ENCODE data around the gene MADD.

Gene MADD

GRCh38 chr11:47264119-47264518, 5.8 kb upstream of the MADD start:
- DNase-seq, result no peak
- peaks cover 18 to 82% (median 69%) of the 10 kb centered on the region in 4 experiments for H3K4me1 ChIP-seq (ENCODE audit: control extremely low read depth in 1 of 4, control insufficient read depth in 4 of 4, insufficient read depth in 4 of 4, low read length in 3 of 4)
- CTCF ChIA-PET, result interaction anchor here (0.8 to 13.0 kb wide), 9 partner anchors 9 to 146 kb away, joined by 3 to 145 read pairs (median 4); partner anchors contain the start of gene ACP2

DNA sequence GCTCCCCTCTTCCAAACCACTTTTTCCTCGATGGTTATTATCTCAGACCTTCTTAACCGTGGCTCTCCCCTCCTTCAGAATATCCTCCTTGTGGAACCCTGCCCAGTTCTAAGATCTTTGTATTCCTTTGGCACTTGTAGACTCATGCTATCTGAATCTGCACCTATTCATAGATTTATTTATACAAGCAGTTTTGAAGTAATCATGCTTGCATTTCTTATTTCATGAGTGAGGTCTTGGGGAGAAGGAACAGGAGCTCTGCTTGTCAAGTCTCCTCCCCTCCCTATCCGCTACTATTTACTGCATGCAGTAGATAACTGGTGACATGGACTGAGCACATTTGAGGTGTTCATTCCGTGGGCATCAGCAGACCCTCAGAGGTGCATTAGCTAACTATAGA, 5.4 kb upstream of the MADD start:
- ChIA-PET POLR2A (no interaction called here), CTCF (interaction anchor here (1.1 to 13.0 kb wide), 5 partner anchors 10 to 87 kb away, joined by 3 to 145 read pairs (median 7); partner anchors contain the start of gene ACP2)
- Histone ChIP-seq H3K36me3 (ENCODE audit: control insufficient read depth in 4 of 4, insufficient read depth in 4 of 4, low read length in 3 of 4) (peaks cover 5 to 17% (median 11%) of the 10 kb centered on the region in 4 experiments), H3K4me3 (ENCODE audit: control insufficient read depth in 1 of 7, extremely low read depth in 1 of 7, insufficient read depth in 4 of 7, low read depth in 2 of 7, low read length in 6 of 7) (no peak overlapping the region), H3K9me3 (ENCODE audit: control extremely low read depth in 1 of 5, control insufficient read depth in 4 of 5, insufficient read depth in 2 of 5, low read depth in 1 of 5, low read length in 4 of 5) (no peaks in the 10 kb centered on the region), H3K4me1 (ENCODE audit: control extremely low read depth in 1 of 4, control insufficient read depth in 4 of 4, insufficient read depth in 4 of 4, low read length in 3 of 4) (peaks cover 17 to 81% (median 67%) of the 10 kb centered on the region in 4 experiments), H3K27me3 (replicated peaks in 2 of 5; ENCODE audit: control insufficient read depth in 4 of 5, insufficient read depth in 5 of 5, low read length in 4 of 5) (no peaks in the 10 kb centered on the region), H3K27ac (ENCODE audit: insufficient read depth in 1 of 2, low read depth in 1 of 2, low read length in 2 of 2, poor library complexity in 1 of 2, severe bottlenecking in 2 of 2) (peak overlapping the region; percentile 8 to 60)
- DNase-seq, result peak in 1 of 3 donors; percentile 37
- 56% methylated on average over 2 of the region's 4 CpGs for WGBS (ENCODE audit: insufficient coverage)

More at GRCh38 chr11:47264119-47264518, 5.8 kb upstream of the MADD start:
- Histone ChIP-seq H3K27ac (ENCODE audit: insufficient read depth in 1 of 2, low read depth in 1 of 2, low read length in 2 of 2, poor library complexity in 1 of 2, severe bottlenecking in 2 of 2) (peak overlapping the region in 1 of 2 experiments; percentile 60), H3K27me3 (replicated peaks in 2 of 5; ENCODE audit: control insufficient read depth in 4 of 5, insufficient read depth in 5 of 5, low read length in 4 of 5) (no peaks in the 10 kb centered on the region), H3K36me3 (ENCODE audit: control insufficient read depth in 4 of 4, insufficient read depth in 4 of 4, low read length in 3 of 4) (peaks cover 5 to 17% (median 11%) of the 10 kb centered on the region in 4 experiments), H3K9me3 (ENCODE audit: control extremely low read depth in 1 of 5, control insufficient read depth in 4 of 5, insufficient read depth in 2 of 5, low read depth in 1 of 5, low read length in 4 of 5) (no peaks in the 10 kb centered on the region), H3K4me3 (ENCODE audit: control insufficient read depth in 1 of 7, extremely low read depth in 1 of 7, insufficient read depth in 4 of 7, low read depth in 2 of 7, low read length in 6 of 7) (no peak overlapping the region)
- 93% methylated on average over 6 of the region's 6 CpGs for WGBS (ENCODE audit: insufficient coverage)
- POLR2A ChIA-PET, result no interaction called here

DNA sequence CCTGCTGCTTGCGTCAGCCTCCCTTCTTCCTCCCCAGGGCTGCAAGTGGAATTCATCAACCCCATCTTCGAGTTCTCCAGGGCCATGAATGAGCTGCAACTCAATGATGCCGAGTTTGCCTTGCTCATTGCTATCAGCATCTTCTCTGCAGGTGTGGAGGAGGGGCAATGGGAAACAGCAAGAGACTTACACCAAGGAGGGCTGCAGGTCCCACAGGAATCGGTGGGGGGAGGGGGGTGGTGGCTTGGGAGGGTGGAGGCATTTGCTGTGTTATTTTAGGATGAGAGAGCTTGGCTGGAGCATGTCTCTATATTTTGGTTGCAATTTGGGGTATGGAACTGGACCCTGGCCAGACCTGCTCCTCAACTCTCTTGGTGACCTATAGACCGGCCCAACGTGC, 2.1 kb upstream of the MADD start:
- peaks cover 3 to 8% (median 4%) of the 10 kb centered on the region in 4 experiments for H3K36me3 ChIP-seq (ENCODE audit: control insufficient read depth in 4 of 4, insufficient read depth in 4 of 4, low read length in 3 of 4)
- peak overlapping the region in 1 of 7 experiments; percentile 79 for H3K4me3 ChIP-seq (ENCODE audit: control insufficient read depth in 1 of 7, extremely low read depth in 1 of 7, insufficient read depth in 4 of 7, low read depth in 2 of 7, low read length in 6 of 7)
- CTCF ChIA-PET, result interaction anchor here (1.1 to 13.0 kb wide), 8 partner anchors 9 to 83 kb away, joined by 3 to 145 read pairs (median 4); partner anchors contain the start of genes ACP2, DDB2 and NR1H3
- H3K9me3 ChIP-seq (ENCODE audit: control extremely low read depth in 1 of 5, control insufficient read depth in 4 of 5, insufficient read depth in 2 of 5, low read depth in 1 of 5, low read length in 4 of 5), result no peaks in the 10 kb centered on the region
- no peak for DNase-seq
- peaks cover 32 to 80% (median 77%) of the 10 kb centered on the region in 4 experiments for H3K4me1 ChIP-seq (ENCODE audit: control extremely low read depth in 1 of 4, control insufficient read depth in 4 of 4, insufficient read depth in 4 of 4, low read length in 3 of 4)
- H3K27ac ChIP-seq (ENCODE audit: insufficient read depth in 1 of 2, low read depth in 1 of 2, low read length in 2 of 2, poor library complexity in 1 of 2, severe bottlenecking in 2 of 2), result peak overlapping the region in 1 of 2 experiments; percentile 95
- POLR2A ChIA-PET, result interaction anchor here (0.6 to 1.2 kb wide), 3 partner anchors 8 to 71 kb away, joined by 3 to 4 read pairs (median 3); partner anchors contain the start of gene ACP2
- 62% methylated on average over 6 of the region's 6 CpGs for WGBS (ENCODE audit: insufficient coverage)
- no peaks in the 10 kb centered on the region for H3K27me3 ChIP-seq (replicated peaks in 2 of 5; ENCODE audit: control insufficient read depth in 4 of 5, insufficient read depth in 5 of 5, low read length in 4 of 5)

- Histone ChIP-seq H3K27me3 (replicated peaks in 2 of 5; ENCODE audit: control insufficient read depth in 4 of 5, insufficient read depth in 5 of 5, low read length in 4 of 5) (no peaks in the 10 kb centered on the region), H3K4me3 (ENCODE audit: control insufficient read depth in 1 of 7, extremely low read depth in 1 of 7, insufficient read depth in 4 of 7, low read depth in 2 of 7, low read length in 6 of 7) (peak overlapping the region in 6 of 7 experiments; percentile 60 to 88 (median 78)), H3K27ac (ENCODE audit: insufficient read depth in 1 of 2, low read depth in 1 of 2, low read length in 2 of 2, poor library complexity in 1 of 2, severe bottlenecking in 2 of 2) (peak overlapping the region; percentile 93 to 95), H3K4me1 (ENCODE audit: control extremely low read depth in 1 of 4, control insufficient read depth in 4 of 4, insufficient read depth in 4 of 4, low read length in 3 of 4) (peaks cover 32 to 78% (median 76%) of the 10 kb centered on the region in 4 experiments), H3K9me3 (ENCODE audit: control extremely low read depth in 1 of 5, control insufficient read depth in 4 of 5, insufficient read depth in 2 of 5, low read depth in 1 of 5, low read length in 4 of 5) (no peaks in the 10 kb centered on the region), H3K36me3 (ENCODE audit: control insufficient read depth in 4 of 4, insufficient read depth in 4 of 4, low read length in 3 of 4) (peaks cover 2 to 9% (median 4%) of the 10 kb centered on the region in 4 experiments)
- WGBS (ENCODE audit: insufficient coverage), result 26% methylated on average over 11 of the region's 13 CpGs
- POLR2A ChIA-PET, result interaction anchor here (0.6 to 1.2 kb wide), 3 partner anchors 9 to 20 kb away, joined by 3 to 4 read pairs (median 3); partner anchors contain the start of gene ACP2
- CTCF ChIA-PET, result interaction anchor here (0.6 to 13.0 kb wide), 8 partner anchors 10 to 90 kb away, joined by 3 to 145 read pairs (median 4); partner anchors contain the start of genes ACP2, DDB2 and NR1H3
- DNase-seq, result no peak
Measured at GRCh38 chr11:47268448-47269001, 1.4 kb upstream of the MADD start.

DNA sequence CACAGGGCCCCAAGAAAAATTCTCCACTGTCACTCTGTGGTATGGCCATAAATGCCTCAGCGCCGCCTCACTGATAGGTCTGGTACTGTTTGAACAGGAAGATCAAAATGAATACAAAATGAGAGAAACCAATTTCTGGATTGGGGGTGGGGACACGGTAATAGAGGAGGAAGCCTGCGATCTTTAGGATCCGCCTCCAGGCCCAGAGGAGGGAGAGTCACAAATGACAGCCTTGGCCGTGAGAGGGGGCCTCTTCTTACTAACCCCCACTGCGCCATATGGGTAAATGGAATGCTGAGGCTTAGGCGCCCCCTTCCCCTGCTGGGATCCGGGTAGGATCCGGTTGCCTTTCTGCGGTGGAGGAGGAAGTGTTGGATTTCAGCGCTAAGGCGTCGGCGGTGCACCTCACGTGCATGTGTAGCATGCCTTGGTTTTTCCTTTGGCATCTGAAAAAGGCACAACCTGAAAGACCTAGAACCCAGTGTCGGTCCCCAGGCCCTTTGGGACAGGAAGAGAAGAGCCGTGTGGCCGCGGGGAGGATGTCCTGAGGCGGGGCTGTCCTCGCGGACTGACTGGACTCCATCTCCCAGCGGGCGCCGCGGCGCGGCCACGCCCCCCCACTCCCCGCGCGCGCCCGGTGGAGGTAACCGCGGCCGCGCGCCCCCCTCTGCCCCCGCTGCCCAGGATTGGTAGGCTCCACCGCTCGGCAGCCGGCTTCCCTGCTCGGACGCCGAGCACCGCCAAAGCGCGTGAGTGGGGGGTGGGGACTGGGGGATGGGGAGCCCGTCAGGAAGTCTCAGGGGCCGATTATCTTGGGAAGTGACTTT, 718 bp upstream of the MADD start:
- Histone ChIP-seq H3K27ac (ENCODE audit: insufficient read depth in 1 of 2, low read depth in 1 of 2, low read length in 2 of 2, poor library complexity in 1 of 2, severe bottlenecking in 2 of 2) (peak overlapping the region; percentile 93 to 95), H3K27me3 (replicated peaks in 2 of 5; ENCODE audit: control insufficient read depth in 4 of 5, insufficient read depth in 5 of 5, low read length in 4 of 5) (no peaks in the 10 kb centered on the region), H3K4me1 (ENCODE audit: control extremely low read depth in 1 of 4, control insufficient read depth in 4 of 4, insufficient read depth in 4 of 4, low read length in 3 of 4) (peaks cover 32 to 73% (median 71%) of the 10 kb centered on the region in 4 experiments), H3K9me3 (ENCODE audit: control extremely low read depth in 1 of 5, control insufficient read depth in 4 of 5, insufficient read depth in 2 of 5, low read depth in 1 of 5, low read length in 4 of 5) (no peaks in the 10 kb centered on the region), H3K4me3 (ENCODE audit: control insufficient read depth in 1 of 7, extremely low read depth in 1 of 7, insufficient read depth in 4 of 7, low read depth in 2 of 7, low read length in 6 of 7) (peak overlapping the region; percentile 65 to 88 (median 79)), H3K36me3 (ENCODE audit: control insufficient read depth in 4 of 4, insufficient read depth in 4 of 4, low read length in 3 of 4) (peaks cover 2 to 10% (median 4%) of the 10 kb centered on the region in 4 experiments)
- 0% methylated on average over 33 of the region's 52 CpGs for WGBS (ENCODE audit: insufficient coverage)
- peak; percentile 90 to 96 (median 95) for DNase-seq
- CTCF ChIA-PET, result interaction anchor here (1.1 to 13.0 kb wide), 6 partner anchors 10 to 55 kb away, joined by 4 to 145 read pairs (median 19); partner anchors contain the start of genes ACP2, DDB2 and NR1H3
- POLR2A ChIA-PET, result interaction anchor here (0.6 to 3.1 kb wide), 4 partner anchors 8 to 21 kb away, joined by 3 to 12 read pairs (median 4); partner anchors contain the start of gene ACP2

GRCh38 chr11:47270331-47271271, 668 bp downstream of the MADD start:
- H3K36me3 ChIP-seq (ENCODE audit: control insufficient read depth in 4 of 4, insufficient read depth in 4 of 4, low read length in 3 of 4), result peaks cover 3 to 20% (median 15%) of the 10 kb centered on the region in 4 experiments
- WGBS (ENCODE audit: insufficient coverage), result under 1% methylated on average over 14 of the region's 34 CpGs
- H3K4me3 ChIP-seq (ENCODE audit: control insufficient read depth in 1 of 7, extremely low read depth in 1 of 7, insufficient read depth in 4 of 7, low read depth in 2 of 7, low read length in 6 of 7), result peak overlapping the region; percentile 65 to 88 (median 79)
- CTCF ChIA-PET, result interaction anchor here (0.6 to 2.5 kb wide), 13 partner anchors 11 to 142 kb away, joined by 3 to 31 read pairs (median 4); partner anchors contain the start of genes ACP2 and NR1H3
- peak; percentile 49 to 54 (median 51) for DNase-seq
- H3K27me3 ChIP-seq (replicated peaks in 2 of 5; ENCODE audit: control insufficient read depth in 4 of 5, insufficient read depth in 5 of 5, low read length in 4 of 5), result no peaks in the 10 kb centered on the region
- no peaks in the 10 kb centered on the region for H3K9me3 ChIP-seq (ENCODE audit: control extremely low read depth in 1 of 5, control insufficient read depth in 4 of 5, insufficient read depth in 2 of 5, low read depth in 1 of 5, low read length in 4 of 5)
- POLR2A ChIA-PET, result interaction anchor here (0.7 to 3.1 kb wide), 5 partner anchors 9 to 140 kb away, joined by 3 to 12 read pairs (median 3); partner anchors contain the start of gene ACP2
- peak overlapping the region; percentile 93 to 95 for H3K27ac ChIP-seq (ENCODE audit: insufficient read depth in 1 of 2, low read depth in 1 of 2, low read length in 2 of 2, poor library complexity in 1 of 2, severe bottlenecking in 2 of 2)
- peaks cover 26 to 61% (median 58%) of the 10 kb centered on the region in 4 experiments for H3K4me1 ChIP-seq (ENCODE audit: control extremely low read depth in 1 of 4, control insufficient read depth in 4 of 4, insufficient read depth in 4 of 4, low read length in 3 of 4)

All from common myeloid progenitor, CD34-positive (primary cell).